Body of pancreas (tissue), 4 donors: ENCODE results near the gene SERBP1. TPM values are rescaled to one million over a fixed set of nuclear protein-coding genes. Genes with fewer than 3 reads are reported as not detected.

Experiments used
- ATAC-seq: fragments of 150-250 bp; one replicate; pipeline ENCODE4 v1.9.1; 2016
- DNase-seq, 4 donors: peaks; one replicate each; pipeline ENCODE4 v3.0.0-alpha.2; 2019
- H3K27ac ChIP-seq, 4 donors: fragments of 200-600 bp; sonication (generic); 1 replicate in 3 of 4; 2 replicates in 1 of 4; pipeline versions ENCODE4 v1.5.1 to v1.6.1; 2016 to 2019; ENCODE audit warnings: mild to moderate bottlenecking in 1 of 4, mixed read lengths in 1 of 4, moderate library complexity in 1 of 4
- H3K27me3 ChIP-seq, 2 donors: fragments of 200-600 bp; sonication (generic); one replicate each; pipeline ENCODE4 v1.6.0; 2016; ENCODE audit warnings: mild to moderate bottlenecking in 1 of 2
- H3K36me3 ChIP-seq, 2 donors: fragments of 200-600 bp; sonication (generic); replicated peaks in 1 of 2; 2 replicates each; pipeline ENCODE4 v1.5.1; 2016; ENCODE audit warnings: low read depth in 2 of 2; ENCODE audit not compliant: insufficient read depth in 1 of 2
- H3K4me1 ChIP-seq: fragments of 200-600 bp; sonication (generic); one replicate; pipeline ENCODE4 v1.6.0; 2016
- H3K4me3 ChIP-seq, 2 donors: fragments of 200-600 bp; sonication (generic); 1 replicate in 1 of 2; 2 replicates in 1 of 2; pipeline ENCODE4 v1.5.1; 2016 to 2019
- H3K9me3 ChIP-seq, 3 donors: fragments of 200-600 bp; sonication (generic); 1 replicate in 2 of 3; 2 replicates in 1 of 3; pipeline ENCODE4 v1.5.1; 2016
- CTCF ChIP-seq, 7 experiments: fragments of 450-650 bp in 4 of 7; fragments of 200-600 bp in 3 of 7; sonication (generic) in 3 of 7; IDR thresholded peaks; one replicate each; pipeline ENCODE4 v1.5.1; 2016 to 2019; ENCODE audit warnings: antibody characterized with exemption in 7 of 7
- POLR2A ChIP-seq, 3 donors: fragments of 450-650 bp; IDR thresholded peaks; one replicate each; pipeline ENCODE4 v1.6.1; 2016; ENCODE audit warnings: antibody characterized with exemption in 3 of 3, mild to moderate bottlenecking in 2 of 3
- WGBS, 2 donors: methylation state at CpG; one replicate each; pipeline ENCODE4 v1.1.5; 2017; 5-methylcytosine and 5-hydroxymethylcytosine counted together
- intact Hi-C: fragments of 100-400 bp; cut with DNase I; formaldehyde crosslinking; loops from one replicate; pipeline ENCODE4 v1.15.1; 2023
- total RNA-seq, 2 donors: library from RNA; depleted of rRNA; stranded (reverse); fragments of >200 nt; gene quantifications; one replicate each; pipeline ENCODE4 v1.1.0, GENCODE V29; 2016

The SERBP1 gene
- total RNA-seq, 2 donors from 2014 or later, result 77.5 to 123 TPM

GRCh38 chr1:67372136-67372535 is 58.1 kb downstream of the SERBP1 start:
- Histone ChIP-seq H3K9me3 (no peaks in the 10 kb centered on the region), H3K27ac (no peak overlapping the region), H3K36me3 (no peaks in the 10 kb centered on the region), H3K4me3 (no peak overlapping the region), H3K4me1 (peaks cover 9% of the 10 kb centered on the region), H3K27me3 (no peaks in the 10 kb centered on the region)
- intact Hi-C loops, result no loop called here
- 75 to 81% methylated on average over 3 of the region's 3 CpGs for WGBS, 2 donors
- no peak for TF ChIP-seq CTCF (IDR thresholded peaks at IDR 0.05)
- TF ChIP-seq POLR2A (IDR thresholded peaks at IDR 0.05), result no peak
- no peak for DNase-seq
- no peak for ATAC-seq

- no peak overlapping the region for H3K4me3 ChIP-seq
- intact Hi-C loops, result no loop called here
- H3K27me3 ChIP-seq, result no peaks in the 10 kb centered on the region
- H3K27ac ChIP-seq, result no peak overlapping the region
- H3K9me3 ChIP-seq, result no peaks in the 10 kb centered on the region
- no peak for TF ChIP-seq POLR2A (IDR thresholded peaks at IDR 0.05)
- no peak for TF ChIP-seq CTCF (IDR thresholded peaks at IDR 0.05)
- no peaks in the 10 kb centered on the region for H3K36me3 ChIP-seq
- DNase-seq, result no peak
- 83 to 89% methylated on average over 5 of the region's 5 CpGs for WGBS, 2 donors
- no peak for ATAC-seq
- H3K4me1 ChIP-seq, result peaks cover 9% of the 10 kb centered on the region
Measured at GRCh38 chr1:67371681-67372080, 58.5 kb downstream of the SERBP1 start.

GRCh38 chr1:67371043-67371442 is 59.2 kb downstream of the SERBP1 start:
- 96 to 100% methylated on average over 2 of the region's 2 CpGs for WGBS, 2 donors
- Histone ChIP-seq H3K27me3 (no peaks in the 10 kb centered on the region), H3K9me3 (no peaks in the 10 kb centered on the region), H3K27ac (no peak overlapping the region), H3K36me3 (no peaks in the 10 kb centered on the region), H3K4me1 (peaks cover 9% of the 10 kb centered on the region), H3K4me3 (no peak overlapping the region)
- intact Hi-C loops, result no loop called here
- DNase-seq (no peak), ATAC-seq (no peak)
- TF ChIP-seq POLR2A (IDR thresholded peaks at IDR 0.05), result no peak
- TF ChIP-seq CTCF (IDR thresholded peaks at IDR 0.05), result no peak

GRCh38 chr1:67368046-67368514 is 62.1 kb downstream of the SERBP1 start:
- 53 to 78% methylated on average over 1 of the region's 1 CpG for WGBS, 2 donors
- no peak for DNase-seq
- TF ChIP-seq CTCF (IDR thresholded peaks at IDR 0.05), result no peak
- TF ChIP-seq POLR2A (IDR thresholded peaks at IDR 0.05), result no peak
- Histone ChIP-seq H3K36me3 (no peaks in the 10 kb centered on the region), H3K9me3 (no peaks in the 10 kb centered on the region), H3K27ac (no peak overlapping the region), H3K27me3 (no peaks in the 10 kb centered on the region), H3K4me3 (no peak overlapping the region), H3K4me1 (peaks cover 9% of the 10 kb centered on the region)
- intact Hi-C loops, result no loop called here
- ATAC-seq, result no peak

GRCh38 chr1:67367370-67368045 is 62.7 kb downstream of the SERBP1 start:
- Histone ChIP-seq H3K27ac (no peak overlapping the region), H3K4me3 (no peak overlapping the region), H3K27me3 (no peaks in the 10 kb centered on the region), H3K36me3 (no peaks in the 10 kb centered on the region), H3K9me3 (no peaks in the 10 kb centered on the region), H3K4me1 (peaks cover 9% of the 10 kb centered on the region)
- WGBS, 2 donors, result 38 to 47% methylated on average over 8 of the region's 8 CpGs
- no peak for TF ChIP-seq CTCF (IDR thresholded peaks at IDR 0.05)
- no peak for TF ChIP-seq POLR2A (IDR thresholded peaks at IDR 0.05)
- DNase-seq (peak; percentile 45 to 68 (median 58)), ATAC-seq (no peak)
- intact Hi-C loops, result no loop called here
